Esophagus (tissue), 2 donors: ENCODE measurements around the gene KRTAP24-1. TPM values are rescaled to one million over a fixed set of nuclear protein-coding genes. Genes with fewer than 3 reads are reported as not detected.

ENCODE experiments used
- H3K27ac ChIP-seq, 2 donors: one replicate each; pipeline ENCODE4 v1.5.1; 2013; ENCODE audit warnings: low read depth in 2 of 2, mild to moderate bottlenecking in 2 of 2, inconsistent platforms in 1 of 2, low read length in 1 of 2, moderate library complexity in 1 of 2
- H3K27me3 ChIP-seq, 2 donors: one replicate each; pipeline ENCODE4 v1.6.1; 2013; ENCODE audit warnings: low read length in 2 of 2, control low read depth in 1 of 2, mild to moderate bottlenecking in 1 of 2; ENCODE audit not compliant: insufficient read depth in 2 of 2, control insufficient read depth in 1 of 2
- H3K36me3 ChIP-seq, 2 donors: one replicate each; pipeline ENCODE4 v1.6.1; 2013; ENCODE audit warnings: low read length in 1 of 2; ENCODE audit not compliant: control insufficient read depth in 2 of 2, insufficient read depth in 2 of 2
- H3K4me1 ChIP-seq, 2 donors: one replicate each; pipeline ENCODE4 v1.6.1; 2013; ENCODE audit warnings: low read length in 1 of 2; ENCODE audit not compliant: control insufficient read depth in 2 of 2, insufficient read depth in 2 of 2
- H3K4me3 ChIP-seq, 2 donors: one replicate each; pipeline ENCODE4 v1.5.1; 2013; ENCODE audit warnings: low read length in 2 of 2, mild to moderate bottlenecking in 2 of 2, low read depth in 1 of 2, moderate library complexity in 1 of 2
- H3K9me3 ChIP-seq, 2 donors: one replicate each; pipeline ENCODE4 v1.6.1; 2013; ENCODE audit warnings: mild to moderate bottlenecking in 2 of 2, low read depth in 1 of 2, low read length in 1 of 2, moderate library complexity in 1 of 2; ENCODE audit not compliant: control insufficient read depth in 2 of 2, insufficient read depth in 1 of 2
- WGBS, 2 donors: extraction: QIAGEN DNeasy Blood & Tissue Kit; methylation state at CpG; one replicate each; pipeline ENCODE4 v1.1.7; 2013; 5-methylcytosine and 5-hydroxymethylcytosine counted together
- polyA plus RNA-seq, 2 donors: library from polyadenylated mRNA; stranded (reverse); fragments of 200-250 nt; gene quantifications; one replicate each; pipeline ENCODE4 v1.2.3, GENCODE V29; 2013
- donor health status: healthy with polysubstance abuse.
- donor health status: Bipolar disorder and iron deficiency.

The KRTAP24-1 gene
- polyA plus RNA-seq, 2 donors: not detected

DNA sequence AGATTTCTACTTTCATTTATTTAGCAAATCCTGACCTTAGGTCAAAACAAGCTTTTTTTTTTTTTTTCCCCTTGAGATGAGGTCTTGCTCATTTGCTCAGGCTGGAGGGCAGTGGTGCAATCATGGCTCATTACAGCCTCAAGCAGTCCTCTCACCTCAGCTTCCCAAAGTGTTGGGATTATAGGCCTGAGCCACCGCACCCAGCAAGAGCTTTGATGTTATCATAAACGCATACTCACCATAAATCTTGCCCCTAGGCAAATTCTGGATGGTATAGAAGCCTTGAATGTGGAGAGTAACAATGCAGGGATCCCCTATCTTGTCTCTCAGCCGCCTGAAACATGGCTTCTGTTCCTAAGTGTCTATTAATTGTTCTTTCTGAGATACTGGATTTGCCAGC lies 42.1 kb downstream of the KRTAP24-1 start:
- 52 to 59% methylated on average over 3 of the region's 3 CpGs for WGBS, 2 donors
- H3K4me3 ChIP-seq: no peak overlapping the region
- H3K27me3 ChIP-seq: no peaks in the 10 kb centered on the region
- no peaks in the 10 kb centered on the region for H3K36me3 ChIP-seq
- no peak overlapping the region for H3K27ac ChIP-seq
- H3K4me1 ChIP-seq: no peaks in the 10 kb centered on the region
- no peaks in the 10 kb centered on the region for H3K9me3 ChIP-seq

DNA sequence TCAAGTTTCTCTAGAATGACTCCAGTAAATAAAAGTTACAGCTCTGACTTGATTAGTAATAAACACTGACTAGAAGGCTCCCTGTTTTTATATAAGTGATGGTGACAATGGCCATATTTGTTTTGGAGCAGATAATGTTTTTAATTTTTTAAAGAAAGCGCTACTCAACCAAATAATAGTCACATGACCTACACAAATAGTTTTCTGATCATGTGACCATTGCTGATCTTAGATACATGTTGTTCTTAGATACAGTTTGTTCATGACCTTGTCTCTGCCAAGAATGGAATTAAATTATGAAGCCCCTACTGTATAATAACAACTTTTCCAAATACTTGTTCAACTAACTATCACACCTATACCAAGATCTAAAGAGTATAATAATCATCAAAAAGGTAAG lies 44.6 kb downstream of the KRTAP24-1 start:
- Histone ChIP-seq H3K4me3 (no peak overlapping the region), H3K9me3 (no peaks in the 10 kb centered on the region), H3K27ac (no peak overlapping the region), H3K27me3 (no peaks in the 10 kb centered on the region), H3K4me1 (no peaks in the 10 kb centered on the region), H3K36me3 (no peaks in the 10 kb centered on the region)
- 90 to 94% methylated on average over 1 of the region's 1 CpG for WGBS, 2 donors

DNA sequence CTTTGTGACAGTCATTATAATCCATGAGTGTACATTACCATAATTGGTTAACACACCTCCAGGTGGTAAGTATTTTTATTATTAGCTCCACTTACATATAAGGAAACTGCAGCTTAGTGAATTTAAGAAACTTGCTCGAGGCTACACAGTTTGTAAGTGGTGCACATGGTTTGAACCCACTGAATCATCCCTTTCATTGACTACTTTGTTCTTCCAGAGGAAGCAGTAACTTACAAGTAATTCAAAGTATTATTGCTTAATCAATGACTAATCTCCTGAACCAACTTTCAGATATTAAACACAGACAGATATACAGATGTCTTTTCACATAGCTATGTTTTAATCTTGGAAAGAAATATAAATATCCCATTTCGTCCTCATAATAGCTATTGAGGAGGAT lies 48.1 kb downstream of the KRTAP24-1 start:
- Histone ChIP-seq H3K4me1 (no peaks in the 10 kb centered on the region), H3K27me3 (no peaks in the 10 kb centered on the region), H3K27ac (no peak overlapping the region), H3K36me3 (no peaks in the 10 kb centered on the region), H3K4me3 (no peak overlapping the region), H3K9me3 (no peaks in the 10 kb centered on the region)
- WGBS, 2 donors: 28 to 41% methylated on average over 2 of the region's 2 CpGs

DNA sequence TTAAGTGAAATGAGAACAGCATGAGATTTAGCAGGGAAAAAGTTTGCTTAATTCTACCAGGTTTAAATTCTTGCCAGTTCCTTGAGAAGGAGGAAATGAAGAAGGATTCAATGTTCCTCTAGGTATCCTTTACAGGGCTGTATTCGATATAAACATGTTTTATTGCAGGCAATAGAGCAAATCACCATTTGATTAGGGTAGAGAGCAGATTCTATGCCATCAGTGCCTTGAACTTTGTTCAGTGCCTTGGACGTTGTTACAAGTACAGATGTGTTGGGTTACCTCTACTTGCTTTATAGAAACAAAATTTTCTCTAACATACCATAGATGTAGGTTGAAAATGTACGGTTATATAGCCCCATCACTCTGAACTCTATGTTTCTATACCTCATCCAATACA lies 48.7 kb downstream of the KRTAP24-1 start:
- WGBS, 2 donors: 64 to 72% methylated on average over 3 of the region's 3 CpGs
- no peak overlapping the region for H3K4me3 ChIP-seq
- H3K36me3 ChIP-seq: no peaks in the 10 kb centered on the region
- H3K27ac ChIP-seq: no peak overlapping the region
- no peaks in the 10 kb centered on the region for H3K9me3 ChIP-seq
- no peaks in the 10 kb centered on the region for H3K4me1 ChIP-seq
- H3K27me3 ChIP-seq: no peaks in the 10 kb centered on the region

DNA sequence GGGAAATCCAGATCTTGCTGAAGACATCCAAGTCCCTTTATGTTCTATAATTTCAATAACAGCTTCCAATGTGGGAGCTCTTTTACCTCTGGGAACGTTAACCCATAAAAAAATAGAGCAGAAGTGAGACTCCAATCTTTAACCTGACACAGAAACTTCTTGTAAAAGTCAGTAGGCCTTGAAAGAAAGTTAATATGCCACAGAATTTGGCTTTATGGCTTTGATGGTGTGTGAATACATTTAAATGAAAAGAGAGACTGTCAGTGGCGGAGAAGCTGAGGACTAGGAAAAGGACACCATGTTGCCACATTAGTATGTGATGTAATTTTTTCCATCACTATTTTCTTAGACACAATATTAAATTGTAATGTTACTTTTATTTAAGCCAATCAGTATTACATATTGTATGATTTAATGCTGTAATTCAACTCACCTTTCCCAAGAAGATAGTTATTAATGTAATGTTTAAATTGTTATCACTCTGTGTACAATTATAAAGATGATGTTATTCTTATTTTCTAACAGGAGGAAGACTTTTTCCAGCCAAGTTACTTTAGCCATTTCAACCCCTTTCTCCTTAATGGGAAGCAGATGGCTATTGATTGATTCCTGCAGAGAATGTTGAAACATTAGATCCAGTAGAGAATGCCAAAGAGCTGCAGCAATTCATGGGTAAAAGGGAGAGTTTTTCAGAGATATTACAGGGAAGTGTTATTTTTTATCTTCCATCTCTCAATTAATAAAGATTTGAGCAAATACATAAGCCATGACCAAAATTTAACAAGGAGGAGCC lies 49.3 kb downstream of the KRTAP24-1 start:
- Histone ChIP-seq H3K27ac (no peak overlapping the region), H3K27me3 (no peaks in the 10 kb centered on the region), H3K36me3 (no peaks in the 10 kb centered on the region), H3K9me3 (no peaks in the 10 kb centered on the region), H3K4me3 (no peak overlapping the region), H3K4me1 (peaks cover 0 to 1% of the 10 kb centered on the region in 2 donors)
- WGBS, 2 donors: 76 to 84% methylated on average over 2 of the region's 2 CpGs

DNA sequence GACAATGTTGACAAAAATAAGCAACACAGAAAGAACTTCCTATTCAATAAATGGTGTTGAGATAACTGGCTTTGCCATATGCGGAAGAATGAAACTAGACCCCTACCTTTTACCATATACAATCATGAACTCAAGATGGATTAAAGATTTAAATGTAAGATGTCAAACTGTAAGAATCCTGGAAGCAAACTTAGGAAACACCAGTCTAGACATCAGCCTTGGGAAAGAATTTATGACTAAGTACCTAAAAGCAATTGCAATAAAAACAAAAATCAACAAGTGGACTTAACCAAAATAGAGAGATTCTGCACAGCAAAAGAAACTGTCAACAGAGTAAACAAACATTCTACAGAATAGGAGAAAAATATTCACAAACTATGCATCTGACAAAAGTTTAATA lies 50.7 kb downstream of the KRTAP24-1 start:
- H3K27ac ChIP-seq: no peak overlapping the region
- no peak overlapping the region for H3K4me3 ChIP-seq
- H3K4me1 ChIP-seq: peaks cover 0 to 2% of the 10 kb centered on the region in 2 donors
- WGBS, 2 donors: 96 to 100% methylated on average over 1 of the region's 1 CpG
- no peaks in the 10 kb centered on the region for H3K27me3 ChIP-seq
- no peaks in the 10 kb centered on the region for H3K9me3 ChIP-seq
- no peaks in the 10 kb centered on the region for H3K36me3 ChIP-seq

Other genes with a start within 250 kb of the KRTAP24-1 start
- 10 to 100 TPM in 1 of 2 donors, 1 to 10 TPM in 1; 6.5 to 15.6 TPM for gene CLDN17, start 116.1 kb downstream of the KRTAP24-1 start, polyA plus RNA-seq
- 1 to 10 TPM; 1.4 to 2.6 TPM for gene CLDN8, start 66.9 kb downstream of the KRTAP24-1 start, polyA plus RNA-seq
- gene KRTAP25-1, start 6.6 kb upstream of the KRTAP24-1 start, polyA plus RNA-seq: not detected
- gene KRTAP26-1, start 37.4 kb upstream of the KRTAP24-1 start, polyA plus RNA-seq: not detected
- not detected for gene KRTAP27-1, start 54.7 kb upstream of the KRTAP24-1 start, polyA plus RNA-seq
- gene KRTAP23-1, start 65.7 kb upstream of the KRTAP24-1 start, polyA plus RNA-seq: not detected
- gene KRTAP13-2, start 89.3 kb upstream of the KRTAP24-1 start, polyA plus RNA-seq: not detected
- not detected for gene KRTAP13-1, start 113.1 kb upstream of the KRTAP24-1 start, polyA plus RNA-seq
- gene KRTAP13-3, start 143.0 kb upstream of the KRTAP24-1 start, polyA plus RNA-seq: not detected
- gene KRTAP13-4, start 147.3 kb upstream of the KRTAP24-1 start, polyA plus RNA-seq: not detected
- not detected for gene KRTAP15-1, start 157.3 kb upstream of the KRTAP24-1 start, polyA plus RNA-seq
- not detected for gene KRTAP19-1, start 197.4 kb upstream of the KRTAP24-1 start, polyA plus RNA-seq
- not detected for gene KRTAP19-2, start 204.5 kb upstream of the KRTAP24-1 start, polyA plus RNA-seq
- gene KRTAP19-3, start 209.1 kb upstream of the KRTAP24-1 start, polyA plus RNA-seq: not detected
- gene KRTAP19-4, start 214.2 kb upstream of the KRTAP24-1 start, polyA plus RNA-seq: not detected
- not detected for gene KRTAP19-5, start 219.2 kb upstream of the KRTAP24-1 start, polyA plus RNA-seq